ENCODE measurements around the gene PDCD1.
A peak's percentile ranks its signal among the peaks of the same experiment; 100 is the strongest.
"Not testable (repeated sequence)": the region's sequence is repeated elsewhere in the genome, so short reads cannot be mapped to it uniquely, and the experiment has no call there.

PDCD1 gene

GRCh38 chr2:241821460-241822263 lies 37.0 kb downstream of the PDCD1 start:
- ChIA-PET CTCF (interaction anchor here (0.9 kb wide), 1 partner anchor 15 kb away, joined by 3 read pairs; no protein-coding TSS in a partner anchor), POLR2A (no interaction called here)
- Histone ChIP-seq H3K4me3 (ENCODE audit: control insufficient read depth in 1 of 7, extremely low read depth in 1 of 7, insufficient read depth in 4 of 7, low read depth in 2 of 7, low read length in 6 of 7) (peak overlapping the region in 1 of 7 experiments; percentile 28), H3K36me3 (ENCODE audit: control insufficient read depth in 4 of 4, insufficient read depth in 4 of 4, low read length in 3 of 4) (no peaks in the 10 kb centered on the region), H3K27ac (ENCODE audit: insufficient read depth in 1 of 2, low read depth in 1 of 2, low read length in 2 of 2, poor library complexity in 1 of 2, severe bottlenecking in 2 of 2) (no peak overlapping the region), H3K27me3 (replicated peaks in 2 of 5; ENCODE audit: control insufficient read depth in 4 of 5, insufficient read depth in 5 of 5, low read length in 4 of 5) (no peaks in the 10 kb centered on the region), H3K9me3 (ENCODE audit: control extremely low read depth in 1 of 5, control insufficient read depth in 4 of 5, insufficient read depth in 2 of 5, low read depth in 1 of 5, low read length in 4 of 5) (peaks cover 1 to 6% (median 3%) of the 10 kb centered on the region in 5 experiments), H3K4me1 (ENCODE audit: control extremely low read depth in 1 of 4, control insufficient read depth in 4 of 4, insufficient read depth in 4 of 4, low read length in 3 of 4) (peaks cover 0 to 32% (median 21%) of the 10 kb centered on the region in 4 experiments)
- 56% methylated on average over 22 of the region's 28 CpGs for WGBS (ENCODE audit: insufficient coverage)
- DNase-seq = no peak

- Histone ChIP-seq H3K4me1 (ENCODE audit: control extremely low read depth in 1 of 4, control insufficient read depth in 4 of 4, insufficient read depth in 4 of 4, low read length in 3 of 4) (peaks cover 0 to 41% (median 21%) of the 10 kb centered on the region in 4 experiments), H3K27me3 (replicated peaks in 2 of 5; ENCODE audit: control insufficient read depth in 4 of 5, insufficient read depth in 5 of 5, low read length in 4 of 5) (peaks cover 0 to 2% (median 0%) of the 10 kb centered on the region in 5 experiments), H3K4me3 (ENCODE audit: control insufficient read depth in 1 of 7, extremely low read depth in 1 of 7, insufficient read depth in 4 of 7, low read depth in 2 of 7, low read length in 6 of 7) (no peak overlapping the region), H3K27ac (ENCODE audit: insufficient read depth in 1 of 2, low read depth in 1 of 2, low read length in 2 of 2, poor library complexity in 1 of 2, severe bottlenecking in 2 of 2) (no peak overlapping the region), H3K36me3 (ENCODE audit: control insufficient read depth in 4 of 4, insufficient read depth in 4 of 4, low read length in 3 of 4) (no peaks in the 10 kb centered on the region), H3K9me3 (ENCODE audit: control extremely low read depth in 1 of 5, control insufficient read depth in 4 of 5, insufficient read depth in 2 of 5, low read depth in 1 of 5, low read length in 4 of 5) (peaks cover 0 to 3% (median under 1%) of the 10 kb centered on the region in 5 experiments)
- DNase-seq = no peak
- WGBS (ENCODE audit: insufficient coverage) = 96% methylated on average over 21 of the region's 31 CpGs
- CTCF ChIA-PET = interaction anchor here (1.0 to 1.6 kb wide), 2 partner anchors 10 to 12 kb away, joined by 3 read pairs; partner anchors contain the start of gene NEU4
- POLR2A ChIA-PET = no interaction called here
Observed at GRCh38 chr2:241820625-241821384, 37.9 kb downstream of the PDCD1 start.

DNA sequence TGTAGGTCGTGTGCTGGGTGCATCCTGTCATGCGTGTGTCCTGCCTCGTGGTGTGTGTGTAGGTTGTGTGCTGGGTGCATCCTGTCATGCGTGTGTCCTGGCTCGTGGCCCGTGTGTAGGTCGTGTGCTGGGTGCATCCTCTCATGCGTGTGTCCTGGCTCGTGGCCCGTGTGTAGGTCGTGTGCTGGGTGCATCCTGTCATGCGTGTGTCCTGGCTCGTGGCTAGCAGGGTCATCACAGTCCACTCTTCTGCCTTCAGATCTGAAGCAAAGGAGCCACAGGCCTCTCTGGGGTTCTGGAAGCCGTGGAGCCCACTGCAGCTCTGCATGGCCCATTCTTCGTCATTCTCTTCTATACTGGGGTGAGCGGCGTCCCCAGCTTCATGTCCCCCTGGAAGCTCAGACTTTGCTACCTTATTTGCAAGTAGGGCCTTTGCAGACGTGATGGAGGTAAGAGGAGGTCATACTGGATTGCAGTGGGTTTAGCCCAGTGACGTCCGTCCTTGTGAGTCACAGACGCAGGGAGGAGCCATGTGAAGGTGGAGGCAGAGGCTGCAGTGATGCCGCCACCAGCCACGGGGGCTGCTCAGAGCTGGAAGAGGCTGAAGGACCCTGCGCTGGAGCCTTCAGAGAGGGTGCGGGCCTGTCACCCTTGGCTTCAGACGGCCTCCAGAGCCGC lies 38.6 kb downstream of the PDCD1 start:
- CTCF ChIA-PET = interaction anchor here (1.0 to 1.6 kb wide), 2 partner anchors 11 to 12 kb away, joined by 3 read pairs; partner anchors contain the start of gene NEU4
- not testable (repeated sequence) for DNase-seq

DNA sequence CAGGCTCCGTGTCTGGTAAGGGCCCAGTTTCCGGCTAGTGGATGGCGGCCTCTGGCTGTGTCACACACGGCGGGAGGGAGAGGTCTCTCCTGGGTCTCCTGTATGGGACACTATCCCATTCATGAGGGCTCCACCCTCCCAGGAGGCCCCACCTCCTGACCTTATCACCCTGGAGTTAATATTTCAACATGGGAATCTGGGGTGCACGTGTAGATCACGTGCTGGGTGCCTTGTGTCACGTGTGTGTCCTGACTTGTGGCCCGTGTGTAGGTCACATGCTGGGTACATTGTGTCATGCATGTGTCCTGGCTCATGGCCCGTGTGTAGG lies 39.8 kb downstream of the PDCD1 start:
- POLR2A ChIA-PET = no interaction called here
- Histone ChIP-seq H3K27ac (ENCODE audit: insufficient read depth in 1 of 2, low read depth in 1 of 2, low read length in 2 of 2, poor library complexity in 1 of 2, severe bottlenecking in 2 of 2) (no peak overlapping the region), H3K4me3 (ENCODE audit: control insufficient read depth in 1 of 7, extremely low read depth in 1 of 7, insufficient read depth in 4 of 7, low read depth in 2 of 7, low read length in 6 of 7) (no peak overlapping the region), H3K4me1 (ENCODE audit: control extremely low read depth in 1 of 4, control insufficient read depth in 4 of 4, insufficient read depth in 4 of 4, low read length in 3 of 4) (peaks cover 0 to 51% (median 24%) of the 10 kb centered on the region in 4 experiments), H3K9me3 (ENCODE audit: control extremely low read depth in 1 of 5, control insufficient read depth in 4 of 5, insufficient read depth in 2 of 5, low read depth in 1 of 5, low read length in 4 of 5) (no peaks in the 10 kb centered on the region), H3K27me3 (replicated peaks in 2 of 5; ENCODE audit: control insufficient read depth in 4 of 5, insufficient read depth in 5 of 5, low read length in 4 of 5) (peaks cover 0 to 2% (median 0%) of the 10 kb centered on the region in 5 experiments), H3K36me3 (ENCODE audit: control insufficient read depth in 4 of 4, insufficient read depth in 4 of 4, low read length in 3 of 4) (no peaks in the 10 kb centered on the region)
- CTCF ChIA-PET = no interaction called here
- DNase-seq = no peak
- 87% methylated on average over 9 of the region's 10 CpGs for WGBS (ENCODE audit: insufficient coverage)

More for the DNA sequence above, 38.6 kb downstream of the PDCD1 start:
- H3K4me3 ChIP-seq (ENCODE audit: control insufficient read depth in 1 of 7, extremely low read depth in 1 of 7, insufficient read depth in 4 of 7, low read depth in 2 of 7, low read length in 6 of 7); H3K27me3 ChIP-seq (replicated peaks in 2 of 5; ENCODE audit: control insufficient read depth in 4 of 5, insufficient read depth in 5 of 5, low read length in 4 of 5); POLR2A ChIA-PET; H3K27ac ChIP-seq (ENCODE audit: insufficient read depth in 1 of 2, low read depth in 1 of 2, low read length in 2 of 2, poor library complexity in 1 of 2, severe bottlenecking in 2 of 2); H3K9me3 ChIP-seq (ENCODE audit: control extremely low read depth in 1 of 5, control insufficient read depth in 4 of 5, insufficient read depth in 2 of 5, low read depth in 1 of 5, low read length in 4 of 5); H3K36me3 ChIP-seq (ENCODE audit: control insufficient read depth in 4 of 4, insufficient read depth in 4 of 4, low read length in 3 of 4): not testable (repeated sequence)
- WGBS (ENCODE audit: insufficient coverage) = 93% methylated on average over 23 of the region's 27 CpGs
- H3K4me1 ChIP-seq (ENCODE audit: control extremely low read depth in 1 of 4, control insufficient read depth in 4 of 4, insufficient read depth in 4 of 4, low read length in 3 of 4) = peaks cover 0 to 46% (median 21%) of the 10 kb centered on the region in 4 experiments

GRCh38 chr2:241818229-241818942 lies 40.3 kb downstream of the PDCD1 start:
- POLR2A ChIA-PET = no interaction called here
- 71% methylated on average over 23 of the region's 25 CpGs for WGBS (ENCODE audit: insufficient coverage)
- peaks cover 0 to 56% (median 26%) of the 10 kb centered on the region in 4 experiments for H3K4me1 ChIP-seq (ENCODE audit: control extremely low read depth in 1 of 4, control insufficient read depth in 4 of 4, insufficient read depth in 4 of 4, low read length in 3 of 4)
- peaks cover 0 to 2% (median 0%) of the 10 kb centered on the region in 5 experiments for H3K27me3 ChIP-seq (replicated peaks in 2 of 5; ENCODE audit: control insufficient read depth in 4 of 5, insufficient read depth in 5 of 5, low read length in 4 of 5)
- no peak overlapping the region for H3K4me3 ChIP-seq (ENCODE audit: control insufficient read depth in 1 of 7, extremely low read depth in 1 of 7, insufficient read depth in 4 of 7, low read depth in 2 of 7, low read length in 6 of 7)
- H3K9me3 ChIP-seq (ENCODE audit: control extremely low read depth in 1 of 5, control insufficient read depth in 4 of 5, insufficient read depth in 2 of 5, low read depth in 1 of 5, low read length in 4 of 5) = no peaks in the 10 kb centered on the region
- peak in 2 of 3 donors; percentile 38 to 46 for DNase-seq
- H3K36me3 ChIP-seq (ENCODE audit: control insufficient read depth in 4 of 4, insufficient read depth in 4 of 4, low read length in 3 of 4) = no peaks in the 10 kb centered on the region
- CTCF ChIA-PET = no interaction called here
- no peak overlapping the region for H3K27ac ChIP-seq (ENCODE audit: insufficient read depth in 1 of 2, low read depth in 1 of 2, low read length in 2 of 2, poor library complexity in 1 of 2, severe bottlenecking in 2 of 2)

GRCh38 chr2:241817821-241818215 lies 40.9 kb downstream of the PDCD1 start:
- H3K9me3 ChIP-seq (ENCODE audit: control extremely low read depth in 1 of 5, control insufficient read depth in 4 of 5, insufficient read depth in 2 of 5, low read depth in 1 of 5, low read length in 4 of 5); DNase-seq; H3K27me3 ChIP-seq (replicated peaks in 2 of 5; ENCODE audit: control insufficient read depth in 4 of 5, insufficient read depth in 5 of 5, low read length in 4 of 5); H3K4me3 ChIP-seq (ENCODE audit: control insufficient read depth in 1 of 7, extremely low read depth in 1 of 7, insufficient read depth in 4 of 7, low read depth in 2 of 7, low read length in 6 of 7); H3K27ac ChIP-seq (ENCODE audit: insufficient read depth in 1 of 2, low read depth in 1 of 2, low read length in 2 of 2, poor library complexity in 1 of 2, severe bottlenecking in 2 of 2); POLR2A ChIA-PET; H3K36me3 ChIP-seq (ENCODE audit: control insufficient read depth in 4 of 4, insufficient read depth in 4 of 4, low read length in 3 of 4); CTCF ChIA-PET: not testable (repeated sequence)
- 70% methylated on average over 8 of the region's 10 CpGs for WGBS (ENCODE audit: insufficient coverage)
- peaks cover 0 to 57% (median 26%) of the 10 kb centered on the region in 4 experiments for H3K4me1 ChIP-seq (ENCODE audit: control extremely low read depth in 1 of 4, control insufficient read depth in 4 of 4, insufficient read depth in 4 of 4, low read length in 3 of 4)

Measured in common myeloid progenitor, CD34-positive (primary cell).